Measurements from ENCODE around the gene ACTN4. TPM values are rescaled to one million over a fixed set of nuclear protein-coding genes. Genes with fewer than 3 reads are reported as not detected.

Gene ACTN4
- total and polyA plus RNA-seq, 2 of the 4 experiments (the other 2 are of a cell fraction), result 541 to 659 TPM

DNA sequence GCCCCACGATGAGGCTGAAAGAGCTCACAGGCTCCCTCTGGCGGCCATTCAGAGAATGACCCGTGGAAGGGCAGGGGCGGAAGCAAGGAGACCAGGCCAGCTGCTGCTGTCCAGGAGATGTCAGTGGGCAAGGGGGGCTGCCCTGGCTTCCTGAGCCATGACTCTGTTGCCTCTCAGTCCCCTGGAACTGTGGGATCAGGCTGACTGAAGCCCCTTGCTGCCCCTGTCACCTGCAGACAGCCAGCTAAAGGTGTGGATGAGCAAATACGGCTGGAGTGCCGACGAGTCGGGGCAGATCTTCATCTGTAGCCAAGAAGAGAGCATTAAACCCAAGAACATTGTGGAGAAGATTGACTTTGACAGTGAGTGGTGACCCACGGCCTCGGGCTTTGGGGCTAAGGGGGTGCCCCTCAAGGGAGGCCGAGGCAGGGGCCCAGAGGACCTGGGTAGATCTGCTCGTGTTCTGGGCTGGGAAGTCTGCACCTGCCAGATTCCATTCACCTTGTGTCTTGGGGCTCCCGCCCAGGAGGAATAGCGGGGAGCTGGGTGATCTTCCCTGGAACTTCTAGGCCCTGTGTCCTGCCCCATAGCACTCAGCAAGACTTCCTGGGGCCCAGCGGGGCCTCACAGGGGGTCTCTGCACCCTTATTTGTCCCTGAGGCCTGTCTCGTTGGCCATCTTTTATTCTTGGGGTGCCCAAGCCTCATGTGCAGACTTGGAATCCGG is 12.5 kb upstream of the ACTN4 start (continued):
- TF ChIP-seq CEBPB (IDR thresholded peaks at IDR 0.05; ENCODE audit: low read depth, low read length) (no peak), CHD1 (IDR thresholded peaks at IDR 0.05; ENCODE audit: low read depth, low read length) (no peak)

DNA sequence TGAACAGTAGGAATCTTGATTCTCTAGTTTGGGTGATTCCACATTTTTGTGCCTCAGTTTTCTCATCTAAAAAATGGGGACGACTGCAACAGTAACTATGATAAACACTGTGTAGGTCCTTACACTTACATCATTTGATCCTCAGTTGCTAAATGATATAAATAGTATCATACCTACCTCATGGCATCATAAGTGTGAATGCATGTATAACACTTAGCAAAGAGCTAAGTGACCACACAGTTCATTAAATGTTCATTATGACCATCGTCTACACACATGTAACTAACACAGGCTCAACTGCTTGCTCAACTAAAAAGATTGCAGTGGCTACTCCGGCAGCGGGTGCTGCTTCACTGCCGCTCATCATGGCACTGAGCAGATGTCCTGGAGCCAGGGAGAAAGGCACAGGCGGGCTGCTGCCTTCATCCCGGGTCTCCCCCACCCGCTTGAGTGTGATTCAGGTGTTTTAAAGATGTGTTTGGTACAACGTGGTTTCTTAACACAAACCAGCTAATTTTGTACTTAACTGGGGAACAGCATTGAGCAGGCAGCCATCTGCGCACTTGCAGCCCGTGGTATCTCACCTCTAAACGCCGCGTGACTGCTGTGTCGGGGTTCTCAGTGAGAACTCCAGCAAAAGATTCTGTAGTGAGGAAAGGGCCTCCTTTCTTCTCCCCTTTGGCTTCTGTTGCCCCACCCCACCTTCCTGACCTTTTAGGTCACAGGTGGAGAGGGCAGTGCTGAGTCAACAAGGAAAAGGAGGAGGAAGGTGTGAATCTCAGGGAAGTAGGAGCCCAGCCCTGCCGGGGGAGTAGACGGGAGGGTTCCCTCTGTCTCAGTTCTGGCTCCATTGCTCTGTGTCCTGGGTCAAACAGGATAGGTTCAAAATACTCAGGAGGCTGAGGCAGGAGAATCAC is 11.7 kb upstream of the ACTN4 start:
- no peak overlapping the region for H2AK5ac ChIP-seq (ENCODE audit: low read depth, low read length)
- no peak overlapping the region for H3K27ac ChIP-seq (ENCODE audit: insufficient read depth, low read length)
- no peak overlapping the region for H2BK120ac ChIP-seq (ENCODE audit: low read depth, low read length)
- WGBS, 2 experiments (ENCODE audit: extremely low coverage in 2 of 2, insufficient read length in 1 of 2), result no CpG with 5 or more reads among the region's 17 CpGs
- no peaks in the 10 kb centered on the region for H3K27me3 ChIP-seq (ENCODE audit: control insufficient read depth, insufficient read depth, low read length)
- ATAC-seq (ENCODE audit: low read depth), result no peak
- H3K56ac ChIP-seq (ENCODE audit: extremely low read depth, insufficient read depth, low read length), result no peak overlapping the region
- POLR2A ChIA-PET (ENCODE audit: unreplicated experiment), result no interaction called here
- peaks cover 2% of the 10 kb centered on the region for H4K20me1 ChIP-seq (ENCODE audit: insufficient read depth, low read length)
- H4K91ac ChIP-seq (ENCODE audit: insufficient read depth, low read depth, low read length), result no peak overlapping the region
- no TSS peak for BruUV-seq (replicated peaks)
- no peak for DNase-seq
- no peak overlapping the region for H3K18ac ChIP-seq (ENCODE audit: low read depth, low read length)
- CTCF ChIA-PET, result interaction anchor here (1.3 to 1.6 kb wide), 4 partner anchors 12 to 123 kb away, joined by 3 to 5 read pairs (median 4); partner anchors contain the start of gene ACTN4
- H3K14ac ChIP-seq (replicated peaks; ENCODE audit: low read depth, low read length), result no peak overlapping the region
- H3K23ac ChIP-seq (ENCODE audit: low read depth, low read length), result no peak overlapping the region
- intact Hi-C loops (cut with micrococcal nuclease), result loop anchor here (2.0 to 10.0 kb wide), 2 partner anchors 121 to 401 kb away; no protein-coding TSS in a partner anchor
- no peak overlapping the region for H2BK15ac ChIP-seq (ENCODE audit: low read depth, low read length)
- H3K79me1 ChIP-seq (ENCODE audit: low read depth in 1 of 2, low read length in 2 of 2), result peaks cover 19 to 33% of the 10 kb centered on the region in 2 experiments
- H3K9ac ChIP-seq (ENCODE audit: low read depth, low read length), result no peak overlapping the region
- H3K4me3 ChIP-seq (ENCODE audit: insufficient read depth, low read depth, low read length), result no peak overlapping the region
- TF ChIP-seq, protein P1, sequence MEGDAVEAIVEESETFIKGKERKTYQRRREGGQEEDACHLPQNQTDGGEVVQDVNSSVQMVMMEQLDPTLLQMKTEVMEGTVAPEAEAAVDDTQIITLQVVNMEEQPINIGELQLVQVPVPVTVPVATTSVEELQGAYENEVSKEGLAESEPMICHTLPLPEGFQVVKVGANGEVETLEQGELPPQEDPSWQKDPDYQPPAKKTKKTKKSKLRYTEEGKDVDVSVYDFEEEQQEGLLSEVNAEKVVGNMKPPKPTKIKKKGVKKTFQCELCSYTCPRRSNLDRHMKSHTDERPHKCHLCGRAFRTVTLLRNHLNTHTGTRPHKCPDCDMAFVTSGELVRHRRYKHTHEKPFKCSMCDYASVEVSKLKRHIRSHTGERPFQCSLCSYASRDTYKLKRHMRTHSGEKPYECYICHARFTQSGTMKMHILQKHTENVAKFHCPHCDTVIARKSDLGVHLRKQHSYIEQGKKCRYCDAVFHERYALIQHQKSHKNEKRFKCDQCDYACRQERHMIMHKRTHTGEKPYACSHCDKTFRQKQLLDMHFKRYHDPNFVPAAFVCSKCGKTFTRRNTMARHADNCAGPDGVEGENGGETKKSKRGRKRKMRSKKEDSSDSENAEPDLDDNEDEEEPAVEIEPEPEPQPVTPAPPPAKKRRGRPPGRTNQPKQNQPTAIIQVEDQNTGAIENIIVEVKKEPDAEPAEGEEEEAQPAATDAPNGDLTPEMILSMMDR (conservative IDR thresholded peaks at IDR 0.05; ENCODE audit: low read depth, low read length), result no peak
- TF ChIP-seq RFX5 (IDR thresholded peaks at IDR 0.05; ENCODE audit: low read depth, low read length), result no peak
- no peak for TF ChIP-seq SMC3 (IDR thresholded peaks at IDR 0.05; ENCODE audit: low read depth, low read length)
- TF ChIP-seq POLR2A (IDR thresholded peaks at IDR 0.05; ENCODE audit: low read depth, low read length), result no peak
- no peak for TF ChIP-seq RAD21 (IDR thresholded peaks at IDR 0.05; ENCODE audit: low read length)
- TF ChIP-seq MAZ (IDR thresholded peaks at IDR 0.05; ENCODE audit: borderline replicate concordance, low read depth, low read length), result no peak
- TF ChIP-seq CEBPB (IDR thresholded peaks at IDR 0.05; ENCODE audit: low read depth, low read length), result no peak
- no peak for TF ChIP-seq RCOR1 (IDR thresholded peaks at IDR 0.05; ENCODE audit: insufficient replicate concordance, low read length)
- no peak for TF ChIP-seq MAFK (IDR thresholded peaks at IDR 0.05; ENCODE audit: low read depth, low read length)
- TF ChIP-seq, protein P2, sequence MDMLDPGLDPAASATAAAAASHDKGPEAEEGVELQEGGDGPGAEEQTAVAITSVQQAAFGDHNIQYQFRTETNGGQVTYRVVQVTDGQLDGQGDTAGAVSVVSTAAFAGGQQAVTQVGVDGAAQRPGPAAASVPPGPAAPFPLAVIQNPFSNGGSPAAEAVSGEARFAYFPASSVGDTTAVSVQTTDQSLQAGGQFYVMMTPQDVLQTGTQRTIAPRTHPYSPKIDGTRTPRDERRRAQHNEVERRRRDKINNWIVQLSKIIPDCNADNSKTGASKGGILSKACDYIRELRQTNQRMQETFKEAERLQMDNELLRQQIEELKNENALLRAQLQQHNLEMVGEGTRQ (IDR thresholded peaks at IDR 0.05; ENCODE audit: low read depth, low read length), result no peak
- no peak overlapping the region for H4K5ac ChIP-seq (ENCODE audit: low read depth, low read length)
- H4K8ac ChIP-seq (ENCODE audit: low read depth in 2 of 2, low read length in 2 of 2), result no peak overlapping the region
- H2BK5ac ChIP-seq (ENCODE audit: low read depth, low read length, poor library complexity, severe bottlenecking), result no peak overlapping the region
- H3K9me1 ChIP-seq (ENCODE audit: insufficient read depth, low read length), result 0 out of 2 replicates have a peak, but pooled peaks cover 3% of the 10 kb centered on the region
- peaks cover 15% of the 10 kb centered on the region for H3K36me3 ChIP-seq (ENCODE audit: control insufficient read depth, insufficient read depth, low read length)
- no peaks in the 10 kb centered on the region for H3K9me3 ChIP-seq (ENCODE audit: control insufficient read depth, insufficient read depth, low read length)
- H3K4me2 ChIP-seq (ENCODE audit: low read depth, low read length), result no peak overlapping the region
- no peaks in the 10 kb centered on the region for H3K4me1 ChIP-seq (ENCODE audit: control insufficient read depth, insufficient read depth, low read length)
- H2AFZ ChIP-seq (replicated peaks; ENCODE audit: low read length, poor library complexity), result no peak overlapping the region
- in situ Hi-C loops (cut with MboI; ENCODE audit: low sequenced_read_pairs), result loop anchor here (25.0 kb wide), 1 partner anchor 398 kb away; no protein-coding TSS in a partner anchor
- H3K4ac ChIP-seq (ENCODE audit: low read depth, low read length), result no peak overlapping the region
- dilution Hi-C loops (cut with HindIII; ENCODE audit: low sequenced_read_pairs, unreplicated experiment), result no loop called here
- H2AK9ac ChIP-seq (replicated peaks; ENCODE audit: low read depth, low read length, poor library complexity), result no peak overlapping the region
- H2BK20ac ChIP-seq (ENCODE audit: low read depth, low read length), result no peak overlapping the region

Data from IMR-90 (cell line).